ENCODE results near the gene KIAA1671. TPM values are rescaled to one million over a fixed set of nuclear protein-coding genes. Genes with fewer than 3 reads are reported as not detected.
A peak's percentile ranks its signal among the peaks of the same experiment; 100 is the strongest.

The KIAA1671 gene
- total and polyA plus RNA-seq, 10 donors: 0.72 to 11.9 (median 8.2) TPM

DNA sequence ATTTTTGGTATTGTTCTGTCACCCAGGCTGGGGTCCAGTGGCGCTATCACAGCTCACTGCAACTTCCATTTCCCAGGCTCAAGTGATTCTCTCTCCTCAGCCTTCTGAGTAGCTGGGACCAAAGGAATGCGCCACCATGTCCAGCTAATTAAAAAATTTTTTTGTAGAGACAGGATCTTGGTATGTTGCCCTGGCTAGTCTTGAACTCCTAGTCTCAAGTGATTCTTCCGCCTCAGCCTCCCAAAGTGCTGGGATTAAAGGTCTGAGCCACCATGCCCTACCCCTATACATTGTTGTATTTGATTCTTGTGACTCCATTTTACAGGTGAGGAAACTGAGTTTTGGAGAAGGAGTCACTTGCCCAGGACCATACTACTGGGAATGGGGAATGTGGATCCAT is 11.9 kb downstream of the KIAA1671 start:
- no peak for DNase-seq
- Histone ChIP-seq H3K4me3 (no peak overlapping the region), H3K9me3 (no peaks in the 10 kb centered on the region), H3K27me3 (replicated peaks in 1 of 7) (no peaks in the 10 kb centered on the region), H3K27ac (no peak overlapping the region), H3K36me3 (no peaks in the 10 kb centered on the region), H3K4me1 (peaks cover 0 to 44% (median 18%) of the 10 kb centered on the region in 6 donors)
- intact Hi-C loops (cut with DNase I; ENCODE audit: low total_unique reads): no loop called here
- TF ChIP-seq POLR2AphosphoS5 (IDR thresholded peaks at IDR 0.05): no peak
- TF ChIP-seq, protein P1, sequence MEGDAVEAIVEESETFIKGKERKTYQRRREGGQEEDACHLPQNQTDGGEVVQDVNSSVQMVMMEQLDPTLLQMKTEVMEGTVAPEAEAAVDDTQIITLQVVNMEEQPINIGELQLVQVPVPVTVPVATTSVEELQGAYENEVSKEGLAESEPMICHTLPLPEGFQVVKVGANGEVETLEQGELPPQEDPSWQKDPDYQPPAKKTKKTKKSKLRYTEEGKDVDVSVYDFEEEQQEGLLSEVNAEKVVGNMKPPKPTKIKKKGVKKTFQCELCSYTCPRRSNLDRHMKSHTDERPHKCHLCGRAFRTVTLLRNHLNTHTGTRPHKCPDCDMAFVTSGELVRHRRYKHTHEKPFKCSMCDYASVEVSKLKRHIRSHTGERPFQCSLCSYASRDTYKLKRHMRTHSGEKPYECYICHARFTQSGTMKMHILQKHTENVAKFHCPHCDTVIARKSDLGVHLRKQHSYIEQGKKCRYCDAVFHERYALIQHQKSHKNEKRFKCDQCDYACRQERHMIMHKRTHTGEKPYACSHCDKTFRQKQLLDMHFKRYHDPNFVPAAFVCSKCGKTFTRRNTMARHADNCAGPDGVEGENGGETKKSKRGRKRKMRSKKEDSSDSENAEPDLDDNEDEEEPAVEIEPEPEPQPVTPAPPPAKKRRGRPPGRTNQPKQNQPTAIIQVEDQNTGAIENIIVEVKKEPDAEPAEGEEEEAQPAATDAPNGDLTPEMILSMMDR (IDR thresholded peaks at IDR 0.05 in 8 of 11, conservative IDR thresholded peaks at IDR 0.05 in 3 of 11): no peak
- TF ChIP-seq POLR2A (IDR thresholded peaks at IDR 0.05): no peak
- 91 to 96% (median 92%) methylated on average over 3 of the region's 3 CpGs for WGBS, 5 donors

- no peaks in the 10 kb centered on the region for H3K36me3 ChIP-seq
- TF ChIP-seq POLR2AphosphoS5 (IDR thresholded peaks at IDR 0.05) (peak; percentile 37 to 74 (median 68)), POLR2A (IDR thresholded peaks at IDR 0.05) (no peak)
- TF ChIP-seq, protein P1 (IDR thresholded peaks at IDR 0.05 in 8 of 11, conservative IDR thresholded peaks at IDR 0.05 in 3 of 11): no peak
- no peaks in the 10 kb centered on the region for H3K27me3 ChIP-seq (replicated peaks in 1 of 7)
- H3K4me3 ChIP-seq: no peak overlapping the region
- no peaks in the 10 kb centered on the region for H3K9me3 ChIP-seq
- DNase-seq: no peak
- peaks cover 0 to 56% (median 22%) of the 10 kb centered on the region in 6 donors for H3K4me1 ChIP-seq
- intact Hi-C loops (cut with DNase I; ENCODE audit: low total_unique reads): no loop called here
- H3K27ac ChIP-seq: peak overlapping the region in 5 of 8 donors; percentile 10 to 55 (median 45)
- 63 to 78% (median 69%) methylated on average over 8 to 9 of the region's 9 CpGs for WGBS, 5 donors
These were observed 13.5 kb downstream of the KIAA1671 start for GRCh38 chr22:24965822-24966626.

DNA sequence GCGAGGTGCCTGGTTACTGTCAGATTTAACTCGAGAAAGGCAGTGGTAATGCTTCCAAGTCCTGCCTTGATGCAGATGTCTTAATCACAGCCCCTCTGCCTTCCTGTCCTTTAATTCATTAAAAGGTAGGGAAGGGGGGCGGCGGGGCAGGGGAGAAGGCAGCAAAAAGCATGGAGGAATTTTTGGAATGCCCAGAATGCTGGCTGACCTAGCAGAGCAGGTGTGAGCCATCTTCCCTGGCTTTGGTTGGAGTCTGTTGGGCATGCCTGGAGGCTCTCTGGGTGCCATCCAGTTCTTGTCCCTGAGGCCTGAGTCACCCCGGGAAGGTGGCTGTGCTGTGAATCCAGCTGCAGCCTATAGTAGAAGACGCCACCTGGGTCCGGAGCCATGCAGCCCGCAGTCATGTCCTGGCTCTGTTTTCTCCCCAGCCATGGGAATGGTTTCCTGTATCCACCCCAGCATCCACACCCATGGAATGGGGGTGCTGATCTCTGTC is 15.6 kb downstream of the KIAA1671 start:
- H3K27ac ChIP-seq: no peak overlapping the region
- intact Hi-C loops (cut with DNase I; ENCODE audit: low total_unique reads): no loop called here
- DNase-seq: no peak

More for the DNA sequence above, 15.6 kb downstream of the KIAA1671 start:
- H3K27me3 ChIP-seq (replicated peaks in 1 of 7): no peaks in the 10 kb centered on the region
- TF ChIP-seq, protein P1 (IDR thresholded peaks at IDR 0.05 in 8 of 11, conservative IDR thresholded peaks at IDR 0.05 in 3 of 11): no peak
- no peak for TF ChIP-seq POLR2A (IDR thresholded peaks at IDR 0.05)
- no peak for TF ChIP-seq POLR2AphosphoS5 (IDR thresholded peaks at IDR 0.05)
- H3K4me1 ChIP-seq: peaks cover 0 to 52% (median 21%) of the 10 kb centered on the region in 6 donors
- no peak overlapping the region for H3K4me3 ChIP-seq
- no peaks in the 10 kb centered on the region for H3K9me3 ChIP-seq
- 83 to 90% (median 87%) methylated on average over 4 to 8 of the region's 8 CpGs for WGBS, 5 donors
- no peaks in the 10 kb centered on the region for H3K36me3 ChIP-seq

Measured in spleen (tissue), 11 donors.